Muscle of arm (tissue), 14 donors: Measurements from ENCODE around the gene LBP. TPM values are rescaled to one million over a fixed set of nuclear protein-coding genes. Genes with fewer than 3 reads are reported as not detected.
"Not testable (repeated sequence)": the region's sequence is repeated elsewhere in the genome, so short reads cannot be mapped to it uniquely, and the experiment has no call there.

Experiments used
- DNase-seq: peaks from one replicate; pipeline ENCODE4 v3.0.0-alpha.2; 2013
- long read RNA-seq, 11 donors: transcript quantifications; one replicate each; lab custom pipeline, GENCODE V29; 2026
- polyA plus RNA-seq, 12 donors: library from polyadenylated mRNA; unstranded; fragments of 120-200 nt; gene quantifications; one replicate each; pipeline ENCODE4 v1.2.1, GENCODE V29; 2013; ENCODE audit not compliant: insufficient read length in 12 of 12

The LBP gene
- polyA plus RNA-seq: under 1 TPM in 2 of 12 donors, not detected in 10; 0.07 to 0.30 TPM
- long read RNA-seq, donor 1: 0 reads
- long read RNA-seq, donor 2: 0 reads
- long read RNA-seq, donor 3: 0 reads
- long read RNA-seq, donor 4: 0 reads
- long read RNA-seq, donor 5: 0 reads
- long read RNA-seq, donor 6: 0 reads
- long read RNA-seq, donor 7: 0 reads
- long read RNA-seq, donor 8: 0 reads
- long read RNA-seq, donor 9: 0 reads
- long read RNA-seq, donor 10: 0 reads
- long read RNA-seq, donor 11: 0 reads

- no peak for DNase-seq
Observed at GRCh38 chr20:38346247-38346651, at the start of gene LBP. Gene LBP, plus strand, starts transcription at chr20:38346482. Its CDS starts 35 bp downstream, at chr20:38346517.

GRCh38 chr20:38297916-38298674 lies 48.2 kb upstream of the LBP start:
- no peak for DNase-seq

GRCh38 chr20:38298768-38299288 lies 47.5 kb upstream of the LBP start:
- DNase-seq: peak; percentile 64

- DNase-seq: no peak
Observed at GRCh38 chr20:38299963-38300362, 46.3 kb upstream of the LBP start.

- no peak for DNase-seq
Observed at GRCh38 chr20:38300438-38300837, 45.8 kb upstream of the LBP start.

GRCh38 chr20:38301309-38301708 lies 45.0 kb upstream of the LBP start:
- no peak for DNase-seq

GRCh38 chr20:38302786-38303185 lies 43.5 kb upstream of the LBP start:
- DNase-seq: peak; percentile 33

GRCh38 chr20:38303908-38304379 lies 42.3 kb upstream of the LBP start, which contains the start of gene BPI:
Gene BPI, plus strand, starts transcription at chr20:38304156. Its CDS starts 68 bp downstream, at chr20:38304224.
- DNase-seq: peak; percentile 27

GRCh38 chr20:38304845-38305447 lies 41.3 kb upstream of the LBP start:
- no peak for DNase-seq

GRCh38 chr20:38305541-38305940 lies 40.7 kb upstream of the LBP start:
- no peak for DNase-seq

- no peak for DNase-seq
Observed at GRCh38 chr20:38306379-38306778, 39.9 kb upstream of the LBP start.

- DNase-seq: no peak
Observed at GRCh38 chr20:38307371-38308046, 38.8 kb upstream of the LBP start.

- DNase-seq: no peak
Observed at GRCh38 chr20:38308047-38308438, 38.2 kb upstream of the LBP start.

GRCh38 chr20:38308447-38308846 lies 37.8 kb upstream of the LBP start:
- DNase-seq: no peak

- no peak for DNase-seq
Observed at GRCh38 chr20:38311091-38311490, 35.2 kb upstream of the LBP start.

GRCh38 chr20:38311491-38311890 lies 34.8 kb upstream of the LBP start:
- DNase-seq: no peak

GRCh38 chr20:38313676-38314075 lies 32.6 kb upstream of the LBP start:
- DNase-seq: no peak

GRCh38 chr20:38314350-38314749 lies 31.9 kb upstream of the LBP start:
- DNase-seq: not testable (repeated sequence)

- DNase-seq: no peak
Observed at GRCh38 chr20:38315290-38315966, 30.9 kb upstream of the LBP start.

GRCh38 chr20:38316341-38316740 lies 29.9 kb upstream of the LBP start:
- no peak for DNase-seq

- no peak for DNase-seq
Observed at GRCh38 chr20:38317422-38317821, 28.9 kb upstream of the LBP start.
